GM12878 (cell line): ENCODE results near the gene METAP1D. TPM values are rescaled to one million over a fixed set of nuclear protein-coding genes. Genes with fewer than 3 reads are reported as not detected.

ENCODE experiments used
- ATAC-seq: fragments of 200-7000 bp; cut with Tn5 transposase; 3 replicates; pipeline ENCODE4 v1.9.1; 2020; ENCODE audit warnings: mild to moderate bottlenecking, moderate library complexity
- BruUV-seq: library from RNA; stranded (reverse); fragments of 400-500 nt; replicated peaks from 2 replicates; lab custom pipeline; 2021; lab: Mats Ljungman, UMichigan
- CTCF ChIA-PET: fragments of 300-600 bp; sonication (Branson Sonifier 250); formaldehyde crosslinking; extraction: SDS; loops from one replicate; lab custom pipeline; 2021; ENCODE audit warnings: inconsistent platforms; lab: Yijun Ruan, JAX
- POLR2A ChIA-PET: fragments of 350-600 bp; formaldehyde crosslinking; extraction: SDS; loops from one replicate; lab custom pipeline; 2021; ENCODE audit warnings: inconsistent platforms; lab: Charles Lee
- RAD21 ChIA-PET: fragments of 300-600 bp; sonication (Branson Sonifier 250); formaldehyde crosslinking; loops from one replicate; lab custom pipeline; 2023; ENCODE audit warnings: antibody characterized with exemption; ENCODE audit not compliant: unreplicated experiment; lab: Charles Lee
- SMC1A ChIA-PET: fragments of 300-600 bp; sonication (Branson Sonifier 250); formaldehyde crosslinking; loops from one replicate; lab custom pipeline; 2023; ENCODE audit not compliant: unreplicated experiment, uncharacterized antibody; lab: Charles Lee
- DNase-seq: peaks from one replicate; pipeline ENCODE4 v3.0.0-alpha.2; 2011; ENCODE audit warnings: low read depth, low spot score
- FAIRE-seq: peaks from 3 replicates; lab custom pipeline; 2011; peaks lifted over from hg19 to GRCh38; lab: Jason Lieb, UNC
- H2AFZ ChIP-seq: 2 replicates; pipeline ENCODE4 v1.6.0; 2011; ENCODE audit warnings: low read depth, low read length, control low read depth; ENCODE audit not compliant: control insufficient read depth
- H3K27ac ChIP-seq: 2 replicates; pipeline ENCODE4 v1.5.1; 2011; ENCODE audit warnings: control low read depth; ENCODE audit not compliant: control insufficient read depth, insufficient read depth
- H3K27me3 ChIP-seq, 2 experiments: replicated peaks in 1 of 2; 2 replicates each; pipeline versions ENCODE4 v1.6.0 to v1.6.1; 2011; ENCODE audit warnings: low read length in 1 of 2; ENCODE audit not compliant: control insufficient read depth in 2 of 2, insufficient read depth in 2 of 2
- H3K36me3 ChIP-seq, 2 experiments: 2 replicates each; pipeline ENCODE4 v1.5.1; 2011; ENCODE audit warnings: low read length in 1 of 2; ENCODE audit not compliant: control insufficient read depth in 2 of 2, insufficient read depth in 2 of 2
- H3K4me1 ChIP-seq: 2 replicates; pipeline ENCODE4 v1.6.1; 2011; ENCODE audit warnings: mild to moderate bottlenecking, low read length, moderate library complexity, mixed read lengths; ENCODE audit not compliant: control insufficient read depth, insufficient read depth
- H3K4me2 ChIP-seq: 2 replicates; pipeline ENCODE4 v1.6.0; 2011; ENCODE audit warnings: control low read depth; ENCODE audit not compliant: control insufficient read depth, insufficient read depth
- H3K4me3 ChIP-seq: fragments of 200-600 bp; sonication (generic); 2 replicates; pipeline ENCODE4 v1.5.1; 2016
- H3K79me2 ChIP-seq: 2 replicates; pipeline ENCODE4 v1.6.0; 2011; ENCODE audit warnings: low read length; ENCODE audit not compliant: control insufficient read depth, insufficient read depth
- H3K9ac ChIP-seq: 2 replicates; pipeline ENCODE4 v1.8.0; 2011; ENCODE audit warnings: low read length, control low read depth, mixed read lengths; ENCODE audit not compliant: control insufficient read depth, insufficient read depth
- H3K9me3 ChIP-seq: replicated peaks from 3 replicates; pipeline ENCODE4 v1.5.1; 2011; ENCODE audit warnings: mild to moderate bottlenecking, low read length; ENCODE audit not compliant: control insufficient read depth, insufficient read depth
- H4K20me1 ChIP-seq: 2 replicates; pipeline ENCODE4 v1.6.0; 2011; ENCODE audit not compliant: control insufficient read depth, insufficient read depth
- EP300 ChIP-seq, 2 experiments: fragments of 150-350 bp in 1 of 2; IDR thresholded peaks; 2 replicates each; pipeline ENCODE4 v1.6.1; 2011 to 2012; ENCODE audit warnings: low read depth in 2 of 2, low read length in 2 of 2, borderline replicate concordance in 1 of 2, improper control_type of control experiment in 1 of 2, inconsistent platforms in 1 of 2; ENCODE audit not compliant: control insufficient read depth in 1 of 2
- ESRRA ChIP-seq: IDR thresholded peaks from 2 replicates; pipeline ENCODE4 v1.6.1; 2012; ENCODE audit warnings: mild to moderate bottlenecking, low read length, improper control_type of control experiment
- GATAD2B ChIP-seq: fragments of 450-650 bp; conservative IDR thresholded peaks from 2 replicates; pipeline ENCODE4 v1.6.1; 2017; ENCODE audit warnings: low read depth, mild to moderate bottlenecking, moderate library complexity
- HDGF ChIP-seq: fragments of 450-650 bp; IDR thresholded peaks from 2 replicates; pipeline ENCODE4 v1.6.1; 2016; ENCODE audit warnings: antibody characterized with exemption
- MYC ChIP-seq: IDR thresholded peaks from 2 replicates; pipeline ENCODE4 v1.6.1; 2011; ENCODE audit warnings: mild to moderate bottlenecking, low read length, moderate library complexity, inconsistent platforms; ENCODE audit not compliant: insufficient read depth, insufficient replicate concordance, insufficient read length, severe bottlenecking
- NR2C1 ChIP-seq: fragments of 450-650 bp; IDR thresholded peaks from 2 replicates; pipeline ENCODE4 v1.6.1; 2017; ENCODE audit warnings: antibody characterized with exemption, mild to moderate bottlenecking, moderate library complexity
- NR2F1 ChIP-seq: fragments of 450-650 bp; conservative IDR thresholded peaks from 2 replicates; pipeline ENCODE4 v1.6.1; 2017; ENCODE audit warnings: mild to moderate bottlenecking
- RAD21 ChIP-seq: IDR thresholded peaks from 2 replicates; pipeline ENCODE4 v1.6.1; 2011; ENCODE audit warnings: mild to moderate bottlenecking, low read depth, low read length, moderate library complexity; ENCODE audit not compliant: insufficient read depth
- SMAD5 ChIP-seq: IDR thresholded peaks from 2 replicates; pipeline ENCODE4 v1.6.1; 2016; ENCODE audit warnings: antibody characterized with exemption, low read depth
- SREBF2 ChIP-seq: IDR thresholded peaks from 2 replicates; pipeline ENCODE4 v1.6.1; 2012; ENCODE audit warnings: mild to moderate bottlenecking, low read length
- STAT3 ChIP-seq: IDR thresholded peaks from 2 replicates; pipeline ENCODE4 v1.6.1; 2011; ENCODE audit warnings: low read depth, low read length, improper control_type of control experiment
- TBL1XR1 ChIP-seq: IDR thresholded peaks from 2 replicates; pipeline ENCODE4 v1.6.1; 2012; ENCODE audit warnings: low read depth, low read length, improper control_type of control experiment
- WGBS: methylation state at CpG from one replicate; pipeline ENCODE4 v1.1.6; 2016; ENCODE audit warnings: low lambda C conversion rate; ENCODE audit not compliant: insufficient replicate concordance, insufficient coverage; ENCODE audit errors: missing lambda C conversion rate; 5-methylcytosine and 5-hydroxymethylcytosine counted together
- in situ Hi-C: fragments of 300-500 bp; cut with MboI; formaldehyde crosslinking; loops from 9 replicates; pipeline ENCODE4 v1.14.3; 2018; ENCODE audit warnings: mixed read lengths
- intact Hi-C: fragments of 100-400 bp; cut with micrococcal nuclease; formaldehyde crosslinking; loops from one replicate; pipeline ENCODE4 v1.14.2; 2022; ENCODE audit not compliant: unreplicated experiment
- polyA plus RNA-seq, 11 experiments: library from polyadenylated mRNA; depleted of rRNA in 4 of 11; unstranded in 6 of 11; stranded (reverse) in 5 of 11; fragments of >200 nt; fragmentation: Nextera tagmentation in 4 of 11; fragmentation: Illumina TruSeq in 1 of 11; extraction: Ambion mirVana in 4 of 11; extraction: Trizol in 1 of 11; gene quantifications; 1 replicate in 1 of 11; 2 replicates in 10 of 11; pipeline versions ENCODE4 v1.2.1 to v1.2.3, GENCODE V29; 2011 to 2016; ENCODE audit warnings: inconsistent platforms in 2 of 11, missing spikeins in 2 of 11, low read depth in 1 of 11
- total RNA-seq, 4 experiments: library from RNA; depleted of rRNA in 3 of 4; stranded (reverse); fragments of >200 nt in 3 of 4; fragmentation: Illumina TruSeq in 1 of 4; extraction: Trizol in 1 of 4; gene quantifications; 2 replicates each; pipeline versions ENCODE4 v1.2.1 to v1.2.3, GENCODE V29; 2013 to 2021

The METAP1D gene
- total and polyA plus RNA-seq, 10 of the 15 experiments (the other 5 are each of a cell fraction or from before 2014, with no cell fraction given), result 4.5 to 12.1 (median 7.8) TPM

DNA sequence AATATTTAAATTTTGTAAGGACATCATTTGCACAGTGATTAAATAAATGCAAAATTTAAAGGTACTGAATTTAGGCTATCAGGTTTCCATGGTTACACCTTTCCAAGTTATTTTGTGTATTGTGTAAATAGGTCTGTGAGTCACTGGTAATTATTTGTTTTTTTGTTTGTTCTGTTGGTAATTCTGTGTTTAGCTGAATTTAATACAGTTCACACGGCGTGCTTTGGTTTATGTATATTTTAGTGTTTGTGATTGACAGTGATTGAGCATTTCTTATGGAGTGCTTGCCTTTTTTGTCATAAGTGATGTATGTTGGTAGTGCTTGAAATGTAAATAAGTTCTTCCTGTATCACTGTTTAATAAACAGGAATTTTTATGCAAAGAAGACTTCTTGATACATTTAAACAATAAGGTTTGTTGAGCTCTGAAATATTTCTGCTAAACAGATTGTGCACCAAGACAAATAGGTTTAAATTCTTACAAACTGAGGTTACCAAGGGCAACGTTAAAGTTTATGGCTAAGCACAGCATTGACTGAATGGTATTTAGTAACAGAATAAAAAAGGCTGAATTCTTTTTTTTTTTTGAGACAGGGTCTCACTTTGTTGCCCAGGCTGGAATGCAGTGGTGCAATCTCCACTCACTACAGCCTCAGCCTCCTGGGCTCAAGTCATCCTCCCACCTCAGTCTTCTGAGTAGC is 47.3 kb downstream of the METAP1D start:
- in situ Hi-C loops, result no loop called here
- WGBS, result 34% methylated on average over 3 of the region's 3 CpGs
- SMC1A ChIA-PET, result interaction anchor here (0.9 to 1.4 kb wide), 2 partner anchors 9 to 13 kb away, joined by 4 to 8 read pairs; no protein-coding TSS in a partner anchor

More for the DNA sequence above, 47.3 kb downstream of the METAP1D start:
- no peaks in the 10 kb centered on the region for H3K9me3 ChIP-seq
- no peaks in the 10 kb centered on the region for H4K20me1 ChIP-seq
- RAD21 ChIA-PET, result no interaction called here
- no peaks in the 10 kb centered on the region for H3K36me3 ChIP-seq
- TF ChIP-seq NR2C1 (no peak), MYC (no peak), RAD21 (no peak), TBL1XR1 (no peak), HDGF (no peak), STAT3 (no peak), SMAD5 (no peak), SREBF2 (no peak), ESRRA (no peak), EP300 (IDR thresholded peaks at IDR 0.05; ENCODE audit: borderline replicate concordance in 1 of 2, control insufficient read depth in 1 of 2, low read depth in 2 of 2, low read length in 2 of 2) (no peak), GATAD2B (no peak), NR2F1 (no peak)
- CTCF ChIA-PET, result no interaction called here
- ATAC-seq (no peak), FAIRE-seq (no peak), DNase-seq (no peak)
- no peak overlapping the region for H3K4me2 ChIP-seq
- H2AFZ ChIP-seq, result no peak overlapping the region
- no TSS peak for BruUV-seq
- POLR2A ChIA-PET, result interaction anchor here (0.7 kb wide), 1 partner anchor 12 kb away, joined by 3 read pairs; no protein-coding TSS in a partner anchor
- H3K79me2 ChIP-seq, result no peaks in the 10 kb centered on the region
- no peak overlapping the region for H3K4me3 ChIP-seq
- H3K4me1 ChIP-seq, result no peaks in the 10 kb centered on the region
- no peak overlapping the region for H3K27ac ChIP-seq
- no peaks in the 10 kb centered on the region for H3K27me3 ChIP-seq
- intact Hi-C loops, result no loop called here
- no peak overlapping the region for H3K9ac ChIP-seq
